K562 (cell line): Measurements from ENCODE around the gene C16orf86. TPM values are rescaled to one million over a fixed set of nuclear protein-coding genes. Genes with fewer than 3 reads are reported as not detected.
A peak's percentile ranks its signal among the peaks of the same experiment; 100 is the strongest.

ENCODE experiments used
- ATAC-seq: fragments of 200-7000 bp; cut with Tn5 transposase; 3 replicates; pipeline ENCODE4 v1.9.1; 2020; ENCODE audit warnings: moderate library complexity
- BruUV-seq: library from RNA; stranded (reverse); fragments of 400-500 nt; replicated peaks from 2 replicates; lab custom pipeline; 2021; lab: Mats Ljungman, UMichigan
- CTCF ChIA-PET: fragments of 300-600 bp; formaldehyde crosslinking; extraction: SDS; loops from one replicate; lab custom pipeline; 2021; ENCODE audit warnings: low intra/inter-chr PET ratio; lab: Yijun Ruan, JAX
- POLR2A ChIA-PET: fragments of 300-600, 350-650 bp; sonication (Branson Sonifier 250); formaldehyde crosslinking; extraction: SDS; loops from one replicate; lab custom pipeline; 2021; ENCODE audit warnings: antibody characterized with exemption, inconsistent platforms; lab: Yijun Ruan, JAX
- DNase-seq, 4 experiments: peaks; one replicate each; pipeline versions ENCODE4 v3.0.0 to v3.0.0-alpha.2; 2011 to 2018; ENCODE audit warnings: low spot score in 3 of 4, mixed read lengths in 3 of 4; ENCODE audit errors: extremely low read depth in 1 of 4
- FAIRE-seq: peaks from 2 replicates; lab custom pipeline; 2011; peaks lifted over from hg19 to GRCh38; lab: Jason Lieb, UNC
- H2AFZ ChIP-seq: 2 replicates; pipeline ENCODE4 v1.6.0; 2011; ENCODE audit warnings: low read depth, low read length, control low read depth, inconsistent platforms
- H3K27ac ChIP-seq: fragments of 200-600 bp; 3 replicates; pipeline ENCODE4 v1.8.0; 2011; ENCODE audit warnings: low read depth, mild to moderate bottlenecking, control low read depth, inconsistent platforms, low read length, moderate library complexity, mixed read lengths; ENCODE audit errors: extremely low read depth
- H3K27me3 ChIP-seq, 2 experiments: fragments of 300-600 bp in 1 of 2; 2 replicates in 1 of 2; 3 replicates in 1 of 2; pipeline versions ENCODE4 v1.6.0 to v1.8.0; 2011; ENCODE audit warnings: inconsistent platforms in 2 of 2, low read length in 2 of 2, mild to moderate bottlenecking in 1 of 2, mixed read lengths in 1 of 2, moderate library complexity in 1 of 2; ENCODE audit not compliant: control insufficient read depth in 2 of 2, insufficient read depth in 2 of 2
- H3K36me3 ChIP-seq: fragments of 300-600 bp; 3 replicates; pipeline ENCODE4 v1.8.0; 2011; ENCODE audit warnings: mild to moderate bottlenecking, low read length, inconsistent platforms; ENCODE audit not compliant: control insufficient read depth, insufficient read depth
- H3K4me1 ChIP-seq, 2 experiments: fragments of 200-600 bp in 1 of 2; replicated peaks in 1 of 2; 2 replicates in 1 of 2; 3 replicates in 1 of 2; pipeline versions ENCODE4 v1.5.1 to v1.8.0; 2011; ENCODE audit warnings: inconsistent platforms in 2 of 2, low read length in 2 of 2, mild to moderate bottlenecking in 1 of 2, mixed read lengths in 1 of 2, moderate library complexity in 1 of 2; ENCODE audit not compliant: control insufficient read depth in 2 of 2, insufficient read depth in 2 of 2
- H3K4me2 ChIP-seq: 2 replicates; pipeline ENCODE4 v1.6.1; 2011; ENCODE audit warnings: low read length, control low read depth, inconsistent platforms, mixed read lengths; ENCODE audit not compliant: insufficient read depth
- H3K4me3 ChIP-seq: fragments of 200-600 bp; sonication (generic), shearing (Covaris generic); 2 replicates; pipeline ENCODE4 v1.5.1; 2016; ENCODE audit warnings: control low read depth, inconsistent platforms
- H3K79me2 ChIP-seq: fragments of 200-600 bp; 3 replicates; pipeline ENCODE4 v1.8.0; 2011; ENCODE audit warnings: low read length, inconsistent platforms; ENCODE audit not compliant: control insufficient read depth, insufficient read depth
- H3K9ac ChIP-seq, 2 experiments: 2 replicates each; pipeline versions ENCODE4 v1.6.0 to v1.6.1; 2011; ENCODE audit warnings: low read depth in 2 of 2, low read length in 2 of 2, control low read depth in 1 of 2, inconsistent platforms in 1 of 2, mild to moderate bottlenecking in 1 of 2, mixed read lengths in 1 of 2; ENCODE audit not compliant: insufficient read depth in 1 of 2
- H3K9me1 ChIP-seq: one replicate; pipeline ENCODE4 v1.6.0; 2011; ENCODE audit warnings: inconsistent platforms, mild to moderate bottlenecking, low read length, moderate library complexity; ENCODE audit not compliant: control insufficient read depth, insufficient read depth
- H3K9me3 ChIP-seq: replicated peaks from 2 replicates; pipeline ENCODE4 v1.5.1; 2011; ENCODE audit warnings: low read depth, low read length, inconsistent platforms; ENCODE audit not compliant: control insufficient read depth, insufficient read depth
- H4K20me1 ChIP-seq: replicated peaks from 2 replicates; pipeline ENCODE4 v1.6.1; 2011; ENCODE audit warnings: low read length, inconsistent platforms, mixed read lengths; ENCODE audit not compliant: control insufficient read depth, insufficient read depth
- IRF1 ChIP-seq: sonication (generic); formaldehyde crosslinking; IDR thresholded peaks from 2 replicates; pipeline ENCODE4 v1.8.0; 2022; ENCODE audit warnings: missing genetic modification reagents, mild to moderate bottlenecking, borderline replicate concordance
- KDM2B ChIP-seq: fragments of 250-450 bp; sonication (Bioruptor Pico); IDR thresholded peaks from 2 replicates; pipeline ENCODE4 v1.8.0; 2021; ENCODE audit warnings: mild to moderate bottlenecking, moderate library complexity
- MIER1 ChIP-seq: fragments of 450-650 bp; IDR thresholded peaks from 2 replicates; pipeline ENCODE4 v1.6.1; 2016; ENCODE audit warnings: antibody characterized with exemption, mild to moderate bottlenecking, low read depth
- PML ChIP-seq: IDR thresholded peaks from 2 replicates; pipeline ENCODE4 v1.6.1; 2012; ENCODE audit warnings: low read length, inconsistent platforms
- RCOR1 ChIP-seq, 2 experiments: IDR thresholded peaks; 2 replicates each; pipeline ENCODE4 v1.6.1; 2012; ENCODE audit warnings: low read depth in 2 of 2, low read length in 2 of 2, borderline replicate concordance in 1 of 2, improper control_type of control experiment in 1 of 2
- REST ChIP-seq, 2 experiments: fragments of 450-650 bp; formaldehyde crosslinking in 1 of 2; IDR thresholded peaks; 2 replicates each; pipeline versions ENCODE4 v1.4.0 to v1.6.1; 2014 to 2020; ENCODE audit warnings: mild to moderate bottlenecking in 2 of 2, borderline replicate concordance in 1 of 2, low read depth in 1 of 2
- ZNF212 ChIP-seq: fragments of 450-650 bp; formaldehyde crosslinking; IDR thresholded peaks from 2 replicates; pipeline ENCODE4 v1.4.0; 2020; ENCODE audit warnings: mild to moderate bottlenecking
- ZNF431 ChIP-seq: sonication (generic); formaldehyde crosslinking; IDR thresholded peaks from 2 replicates; pipeline ENCODE4 v1.8.0; 2022; ENCODE audit warnings: mild to moderate bottlenecking, missing genetic modification reagents
- ZNF766 ChIP-seq: fragments of 200-800 bp; sonication (Bioruptor generic); conservative IDR thresholded peaks from 2 replicates; pipeline ENCODE4 v1.6.1; 2016; ENCODE audit warnings: missing genetic modification characterization, missing compliant biosample characterization
- ZNF830 ChIP-seq: fragments of 250-450 bp; sonication (Bioruptor Pico); IDR thresholded peaks from 2 replicates; pipeline ENCODE4 v1.5.0; 2021; ENCODE audit warnings: mild to moderate bottlenecking
- WGBS: fragments of 100-300 bp; shearing (Covaris generic); methylation state at CpG from one replicate; pipeline ENCODE4 v1.1.6; 2016; ENCODE audit warnings: low coverage, mixed read lengths; ENCODE audit not compliant: insufficient coverage; ENCODE audit errors: missing lambda C conversion rate; 5-methylcytosine and 5-hydroxymethylcytosine counted together
- in situ Hi-C: fragments of 300-500 bp; cut with MboI; formaldehyde crosslinking; loops from 4 replicates; pipeline ENCODE4 v1.15.0; 2018; ENCODE audit warnings: inconsistent platforms, mixed read lengths
- intact Hi-C: fragments of 100-400 bp; cut with micrococcal nuclease; formaldehyde crosslinking; loops from 2 replicates; pipeline ENCODE4 v1.14.2; 2022
- polyA plus RNA-seq, 8 experiments: library from polyadenylated mRNA; depleted of rRNA in 4 of 8; stranded (reverse) in 5 of 8; unstranded in 3 of 8; fragments of >200 nt; fragmentation: Nextera tagmentation in 2 of 8; fragmentation: Illumina TruSeq in 1 of 8; extraction: Ambion mirVana in 2 of 8; extraction: Trizol in 1 of 8; gene quantifications; 2 replicates each; pipeline versions ENCODE4 v1.2.1 to v1.2.3, GENCODE V29; 2011 to 2014; ENCODE audit warnings: inconsistent platforms in 1 of 8, missing spikeins in 1 of 8
- total RNA-seq, 7 experiments: library from RNA; depleted of rRNA in 6 of 7; stranded (reverse); fragments of >200 nt in 6 of 7; fragmentation: Illumina TruSeq in 2 of 7; extraction: Trizol in 2 of 7; gene quantifications; 2 replicates each; pipeline versions ENCODE4 v1.2.1 to v1.2.3, GENCODE V29; 2011 to 2021; ENCODE audit warnings: low replicate concordance in 1 of 7

C16orf86 gene
- total and polyA plus RNA-seq, 9 of the 15 experiments (the other 6 are each of a cell fraction or from before 2014, with no cell fraction given): 0.13 to 1.2 (median 0.27) TPM; not detected in 3

GRCh38 chr16:67652578-67653127 lies 14.0 kb upstream of the C16orf86 start:
- peaks cover 4% of the 10 kb centered on the region; the same call in 1 of the 3 replicates for H3K36me3 ChIP-seq
- H2AFZ ChIP-seq: no peak overlapping the region
- intact Hi-C loops: no loop called here
- FAIRE-seq: no peak
- H3K4me2 ChIP-seq: no peak overlapping the region
- no TSS peak for BruUV-seq
- no peaks in the 10 kb centered on the region for H3K9me3 ChIP-seq
- ATAC-seq: peak; percentile 93
- CTCF ChIA-PET: interaction anchor here (0.6 to 1.5 kb wide), 2 partner anchors 90 to 131 kb away, joined by 3 read pairs; no protein-coding TSS in a partner anchor
- H3K27ac ChIP-seq: no peak overlapping the region
- 0% methylated on average over 2 of the region's 59 CpGs for WGBS
- POLR2A ChIA-PET: no interaction called here
- in situ Hi-C loops: no loop called here
- no peaks in the 10 kb centered on the region for H3K9me1 ChIP-seq
- H3K27me3 ChIP-seq: peaks cover 8 to 59% of the 10 kb centered on the region in 2 experiments; a peak in 4 of 5 replicates
- H3K9ac ChIP-seq: peak overlapping the region in 1 of 2 experiments; percentile 81; a peak in 2 of 4 replicates
- H3K4me3 ChIP-seq: peak overlapping the region; percentile 29
- H4K20me1 ChIP-seq: 0 out of 2 replicates have a peak, but pooled peaks cover 13% of the 10 kb centered on the region
- DNase-seq: peak; percentile 76 to 97 (median 97)
- H3K79me2 ChIP-seq: no peaks in the 10 kb centered on the region
- peaks cover 0 to 55% of the 10 kb centered on the region in 2 experiments; a peak in 4 of 5 replicates for H3K4me1 ChIP-seq
- TF ChIP-seq KDM2B (CRISPR knock-in tag) (no peak), MIER1 (peak; percentile 67; the same call in 1 of the 2 replicates), REST (IDR thresholded peaks at IDR 0.05; ENCODE audit: borderline replicate concordance) (peak; percentile 98), REST (CRISPR knock-in tag; IDR thresholded peaks at IDR 0.05; ENCODE audit: low read depth) (peak; percentile 95), IRF1 (CRISPR knock-in tag) (no peak), ZNF830 (no peak), ZNF766 (CRISPR knock-in tag) (peak; percentile 89), ZNF431 (0 out of 2 replicates have a peak, but pooled peaks have one; percentile 44), PML (no peak), ZNF212 (CRISPR knock-in tag) (no peak), RCOR1 (IDR thresholded peaks at IDR 0.05; ENCODE audit: borderline replicate concordance in 1 of 2, low read depth in 2 of 2, low read length in 2 of 2) (0 out of 4 replicates have a peak, but pooled peaks of 1 of the 2 experiments have one; percentile 13)
